Measurements from ENCODE around the gene EPHA6.

- TF ChIP-seq CTCF (IDR thresholded peaks at IDR 0.05; ENCODE audit: borderline replicate concordance, extremely low read depth, low read length, poor library complexity, severe bottlenecking) (no peak), EZH2 (IDR thresholded peaks at IDR 0.05; ENCODE audit: borderline replicate concordance, low read depth, low read length, severe bottlenecking) (no peak)
Measured at GRCh38 chr3:97613139-97613538, 798.7 kb downstream of the EPHA6 start.

Measured in DND-41 (cell line).